ENCODE data around the gene IL26.

The IL26 gene

DNA sequence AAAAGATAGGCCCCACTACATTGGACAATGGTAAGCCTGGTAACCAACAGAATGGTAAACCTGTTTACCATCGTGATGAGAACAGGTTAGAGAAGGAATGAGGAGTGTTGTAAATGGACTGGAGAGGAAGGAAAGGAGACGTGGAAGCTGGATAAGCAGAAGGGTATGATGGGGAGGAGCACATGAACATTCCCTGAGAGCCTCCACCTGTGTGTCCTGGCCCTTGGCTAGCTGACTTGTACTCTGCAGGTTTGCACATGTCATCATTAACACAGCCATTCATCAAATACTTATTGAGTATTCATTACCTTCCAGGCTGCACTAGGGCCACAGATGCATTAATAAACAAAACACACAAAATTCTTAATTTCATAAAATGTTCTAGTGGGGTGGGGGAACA lies 4.3 kb upstream of the IL26 start:
- TF ChIP-seq ZNF624 (tag by site-specific recombination; IDR thresholded peaks at IDR 0.05), result no peak
- TF ChIP-seq ZNF311 (tag by site-specific recombination; IDR thresholded peaks at IDR 0.05; ENCODE audit: borderline replicate concordance), result no peak
- TF ChIP-seq ZNF274 (IDR thresholded peaks at IDR 0.05; ENCODE audit: low read length), result no peak
- no peak for TF ChIP-seq ZNF274 (tag by site-specific recombination; IDR thresholded peaks at IDR 0.05; ENCODE audit: borderline replicate concordance)
- no peak for TF ChIP-seq ZXDB (tag by site-specific recombination; IDR thresholded peaks at IDR 0.05)
- TF ChIP-seq ZNF473 (tag by site-specific recombination; IDR thresholded peaks at IDR 0.05), result no peak
- TF ChIP-seq, protein P1, sequence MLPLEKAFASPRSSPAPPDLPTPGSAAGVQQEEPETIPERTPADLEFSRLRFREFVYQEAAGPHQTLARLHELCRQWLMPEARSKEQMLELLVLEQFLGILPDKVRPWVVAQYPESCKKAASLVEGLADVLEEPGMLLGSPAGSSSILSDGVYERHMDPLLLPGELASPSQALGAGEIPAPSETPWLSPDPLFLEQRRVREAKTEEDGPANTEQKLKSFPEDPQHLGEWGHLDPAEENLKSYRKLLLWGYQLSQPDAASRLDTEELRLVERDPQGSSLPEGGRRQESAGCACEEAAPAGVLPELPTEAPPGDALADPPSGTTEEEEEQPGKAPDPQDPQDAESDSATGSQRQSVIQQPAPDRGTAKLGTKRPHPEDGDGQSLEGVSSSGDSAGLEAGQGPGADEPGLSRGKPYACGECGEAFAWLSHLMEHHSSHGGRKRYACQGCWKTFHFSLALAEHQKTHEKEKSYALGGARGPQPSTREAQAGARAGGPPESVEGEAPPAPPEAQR (tag by site-specific recombination; IDR thresholded peaks at IDR 0.05), result no peak
- no peak for TF ChIP-seq ZNF544 (tag by site-specific recombination; IDR thresholded peaks at IDR 0.05)
- TF ChIP-seq, protein P2, sequence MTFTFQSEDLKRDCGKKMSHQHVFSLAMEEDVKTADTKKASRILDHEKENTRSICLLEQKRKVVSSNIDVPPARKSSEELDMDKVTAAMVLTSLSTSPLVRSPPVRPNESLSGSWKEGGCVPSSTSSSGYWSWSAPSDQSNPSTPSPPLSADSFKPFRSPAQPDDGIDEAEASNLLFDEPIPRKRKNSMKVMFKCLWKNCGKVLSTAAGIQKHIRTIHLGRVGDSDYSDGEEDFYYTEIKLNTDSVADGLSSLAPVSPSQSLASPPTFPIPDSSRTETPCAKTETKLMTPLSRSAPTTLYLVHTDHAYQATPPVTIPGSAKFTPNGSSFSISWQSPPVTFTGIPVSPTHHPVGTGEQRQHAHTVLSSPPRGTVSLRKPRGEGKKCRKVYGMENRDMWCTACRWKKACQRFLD (tag by site-specific recombination; IDR thresholded peaks at IDR 0.05), result no peak
- no peak for TF ChIP-seq YY1 (tag by site-specific recombination; IDR thresholded peaks at IDR 0.05)
- no peak for TF ChIP-seq ZNF777 (tag by site-specific recombination; IDR thresholded peaks at IDR 0.05; ENCODE audit: borderline replicate concordance)
- TF ChIP-seq OSR2 (tag by site-specific recombination; IDR thresholded peaks at IDR 0.05), result no peak
- Histone ChIP-seq H3K27ac (ENCODE audit: extremely low read depth, low read depth, low read length) (no peak overlapping the region), H3K9me3 (ENCODE audit: control insufficient read depth, insufficient read depth, low read depth, low read length) (no peaks in the 10 kb centered on the region), H3K4me1 (ENCODE audit: control insufficient read depth, insufficient read depth, low read length) (no peaks in the 10 kb centered on the region), H3K4me3 (ENCODE audit: low read depth, low read length) (no peak overlapping the region), H3K36me3 (ENCODE audit: control insufficient read depth in 2 of 2, insufficient read depth in 1 of 2, low read length in 2 of 2) (no peaks in the 10 kb centered on the region)
- CTCF ChIA-PET, result interaction anchor here (0.6 to 1.2 kb wide), 3 partner anchors 69 to 759 kb away, joined by 3 to 5 read pairs (median 4); no protein-coding TSS in a partner anchor
- POLR2A ChIA-PET, result no interaction called here

DNA sequence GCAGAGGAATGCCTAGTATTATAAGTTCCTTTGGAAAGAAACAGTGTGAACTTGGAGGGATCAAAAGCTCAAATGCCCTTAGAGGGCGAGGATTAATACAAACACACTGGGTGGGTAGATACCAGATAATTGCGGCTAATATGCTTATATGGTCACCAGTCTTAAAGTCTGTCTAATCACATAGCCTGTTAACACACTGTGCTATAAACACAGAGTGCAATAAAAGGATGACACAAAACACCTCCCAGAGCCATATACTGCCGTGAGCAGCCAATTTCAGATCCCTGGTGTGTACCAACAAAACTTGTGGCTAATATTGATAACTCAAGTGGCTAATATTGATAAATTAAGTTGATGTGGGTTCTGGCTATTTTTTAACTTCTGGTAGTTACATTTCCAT lies 1.7 kb upstream of the IL26 start:
- ChIA-PET POLR2A (no interaction called here), CTCF (no interaction called here)
- H3K27ac ChIP-seq (ENCODE audit: extremely low read depth, low read depth, low read length), result no peak overlapping the region
- no peaks in the 10 kb centered on the region for H3K36me3 ChIP-seq (ENCODE audit: control insufficient read depth in 2 of 2, insufficient read depth in 1 of 2, low read length in 2 of 2)
- no peak overlapping the region for H3K4me3 ChIP-seq (ENCODE audit: low read depth, low read length)
- TF ChIP-seq WT1 (tag by site-specific recombination; IDR thresholded peaks at IDR 0.05), result no peak
- no peak for TF ChIP-seq ZNF701 (tag by site-specific recombination; IDR thresholded peaks at IDR 0.05)
- TF ChIP-seq ZNF24 (tag by site-specific recombination; IDR thresholded peaks at IDR 0.05), result no peak
- TF ChIP-seq ZNF530 (tag by site-specific recombination; IDR thresholded peaks at IDR 0.05; ENCODE audit: low read depth), result no peak
- TF ChIP-seq, protein P3, sequence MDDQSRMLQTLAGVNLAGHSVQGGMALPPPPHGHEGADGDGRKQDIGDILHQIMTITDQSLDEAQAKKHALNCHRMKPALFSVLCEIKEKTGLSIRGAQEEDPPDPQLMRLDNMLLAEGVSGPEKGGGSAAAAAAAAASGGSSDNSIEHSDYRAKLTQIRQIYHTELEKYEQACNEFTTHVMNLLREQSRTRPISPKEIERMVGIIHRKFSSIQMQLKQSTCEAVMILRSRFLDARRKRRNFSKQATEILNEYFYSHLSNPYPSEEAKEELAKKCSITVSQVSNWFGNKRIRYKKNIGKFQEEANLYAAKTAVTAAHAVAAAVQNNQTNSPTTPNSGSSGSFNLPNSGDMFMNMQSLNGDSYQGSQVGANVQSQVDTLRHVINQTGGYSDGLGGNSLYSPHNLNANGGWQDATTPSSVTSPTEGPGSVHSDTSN (CRISPR knock-in tag; IDR thresholded peaks at IDR 0.05), result no peak
- TF ChIP-seq, protein P4, sequence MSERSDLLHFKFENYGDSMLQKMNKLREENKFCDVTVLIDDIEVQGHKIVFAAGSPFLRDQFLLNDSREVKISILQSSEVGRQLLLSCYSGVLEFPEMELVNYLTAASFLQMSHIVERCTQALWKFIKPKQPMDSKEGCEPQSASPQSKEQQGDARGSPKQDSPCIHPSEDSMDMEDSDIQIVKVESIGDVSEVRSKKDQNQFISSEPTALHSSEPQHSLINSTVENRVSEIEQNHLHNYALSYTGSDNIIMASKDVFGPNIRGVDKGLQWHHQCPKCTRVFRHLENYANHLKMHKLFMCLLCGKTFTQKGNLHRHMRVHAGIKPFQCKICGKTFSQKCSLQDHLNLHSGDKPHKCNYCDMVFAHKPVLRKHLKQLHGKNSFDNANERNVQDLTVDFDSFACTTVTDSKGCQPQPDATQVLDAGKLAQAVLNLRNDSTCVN (tag by site-specific recombination; optimal IDR thresholded peaks at IDR 0.05), result no peak
- no peak for TF ChIP-seq ZNF202 (tag by site-specific recombination; IDR thresholded peaks at IDR 0.05; ENCODE audit: borderline replicate concordance)
- TF ChIP-seq ZFHX2 (tag by site-specific recombination; conservative IDR thresholded peaks at IDR 0.05), result no peak
- no peak for TF ChIP-seq ZNF341 (tag by site-specific recombination; IDR thresholded peaks at IDR 0.05; ENCODE audit: low read depth)
- no peak for TF ChIP-seq SETDB1 (IDR thresholded peaks at IDR 0.05; ENCODE audit: insufficient read length, low read length)
- TF ChIP-seq, protein P5, sequence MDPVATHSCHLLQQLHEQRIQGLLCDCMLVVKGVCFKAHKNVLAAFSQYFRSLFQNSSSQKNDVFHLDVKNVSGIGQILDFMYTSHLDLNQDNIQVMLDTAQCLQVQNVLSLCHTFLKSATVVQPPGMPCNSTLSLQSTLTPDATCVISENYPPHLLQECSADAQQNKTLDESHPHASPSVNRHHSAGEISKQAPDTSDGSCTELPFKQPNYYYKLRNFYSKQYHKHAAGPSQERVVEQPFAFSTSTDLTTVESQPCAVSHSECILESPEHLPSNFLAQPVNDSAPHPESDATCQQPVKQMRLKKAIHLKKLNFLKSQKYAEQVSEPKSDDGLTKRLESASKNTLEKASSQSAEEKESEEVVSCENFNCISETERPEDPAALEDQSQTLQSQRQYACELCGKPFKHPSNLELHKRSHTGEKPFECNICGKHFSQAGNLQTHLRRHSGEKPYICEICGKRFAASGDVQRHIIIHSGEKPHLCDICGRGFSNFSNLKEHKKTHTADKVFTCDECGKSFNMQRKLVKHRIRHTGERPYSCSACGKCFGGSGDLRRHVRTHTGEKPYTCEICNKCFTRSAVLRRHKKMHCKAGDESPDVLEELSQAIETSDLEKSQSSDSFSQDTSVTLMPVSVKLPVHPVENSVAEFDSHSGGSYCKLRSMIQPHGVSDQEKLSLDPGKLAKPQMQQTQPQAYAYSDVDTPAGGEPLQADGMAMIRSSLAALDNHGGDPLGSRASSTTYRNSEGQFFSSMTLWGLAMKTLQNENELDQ (tag by site-specific recombination; IDR thresholded peaks at IDR 0.05; ENCODE audit: low read depth), result no peak
- no peak for TF ChIP-seq ZNF707 (tag by site-specific recombination; IDR thresholded peaks at IDR 0.05)
- no peaks in the 10 kb centered on the region for H3K9me3 ChIP-seq (ENCODE audit: control insufficient read depth, insufficient read depth, low read depth, low read length)
- no peaks in the 10 kb centered on the region for H3K4me1 ChIP-seq (ENCODE audit: control insufficient read depth, insufficient read depth, low read length)
